ENCODE measurements around the gene PRR36. TPM values are rescaled to one million over a fixed set of nuclear protein-coding genes. Genes with fewer than 3 reads are reported as not detected.

Gene PRR36
- total RNA-seq, 1 donor from 2014 or later, result 0.05 TPM

GRCh38 chr19:7829166-7829520 lies 45.0 kb downstream of the PRR36 start:
- H3K36me3 Mint-ChIP-seq (ENCODE audit: low read depth), result no peaks in the 10 kb centered on the region
- peak overlapping the region; percentile 69 for H3K27ac Mint-ChIP-seq
- peaks cover 15% of the 10 kb centered on the region for H3K27me3 Mint-ChIP-seq (ENCODE audit: insufficient read depth)
- intact Hi-C loops (cut with micrococcal nuclease), result loop anchor here (1.0 kb wide), 10 partner anchors 22 to 434 kb away; partner anchors contain the start of genes MAP2K7, PNPLA6, SNAPC2 and TIMM44
- peaks cover 21% of the 10 kb centered on the region for H3K4me1 Mint-ChIP-seq (ENCODE audit: low read depth)
- H3K4me3 Mint-ChIP-seq, result peak overlapping the region; percentile 82
- DNase-seq (ENCODE audit: low spot score), result no peak
- H3K9me3 Mint-ChIP-seq, result no peaks in the 10 kb centered on the region

GRCh38 chr19:7823686-7824301 lies 50.4 kb downstream of the PRR36 start:
- no peak for DNase-seq (ENCODE audit: low spot score)
- Mint-ChIP-seq H3K4me1 (ENCODE audit: low read depth) (peaks cover 7% of the 10 kb centered on the region), H3K27ac (no peak overlapping the region), H3K27me3 (ENCODE audit: insufficient read depth) (peaks cover 31% of the 10 kb centered on the region), H3K9me3 (peaks cover 8% of the 10 kb centered on the region), H3K4me3 (no peak overlapping the region), H3K36me3 (ENCODE audit: low read depth) (no peaks in the 10 kb centered on the region)
- intact Hi-C loops (cut with micrococcal nuclease), result no loop called here

- Mint-ChIP-seq H3K27ac (no peak overlapping the region), H3K27me3 (ENCODE audit: insufficient read depth) (peaks cover 31% of the 10 kb centered on the region), H3K4me1 (ENCODE audit: low read depth) (peaks cover 6% of the 10 kb centered on the region), H3K36me3 (ENCODE audit: low read depth) (no peaks in the 10 kb centered on the region), H3K4me3 (no peak overlapping the region), H3K9me3 (peaks cover 13% of the 10 kb centered on the region)
- intact Hi-C loops (cut with micrococcal nuclease), result no loop called here
- DNase-seq (ENCODE audit: low spot score), result no peak
Measured at GRCh38 chr19:7822910-7823515, 51.2 kb downstream of the PRR36 start.

- DNase-seq (ENCODE audit: low spot score), result no peak
- H3K27ac Mint-ChIP-seq, result no peak overlapping the region
- peaks cover 27% of the 10 kb centered on the region for H3K9me3 Mint-ChIP-seq
- intact Hi-C loops (cut with micrococcal nuclease), result no loop called here
- H3K4me3 Mint-ChIP-seq, result no peak overlapping the region
- H3K4me1 Mint-ChIP-seq (ENCODE audit: low read depth), result peaks cover 11% of the 10 kb centered on the region
- peaks cover 23% of the 10 kb centered on the region for H3K27me3 Mint-ChIP-seq (ENCODE audit: insufficient read depth)
- H3K36me3 Mint-ChIP-seq (ENCODE audit: low read depth), result no peaks in the 10 kb centered on the region
Measured at GRCh38 chr19:7820588-7820987, 53.6 kb downstream of the PRR36 start.

GRCh38 chr19:7819337-7819736 lies 54.9 kb downstream of the PRR36 start:
- Mint-ChIP-seq H3K4me1 (ENCODE audit: low read depth) (peaks cover 19% of the 10 kb centered on the region), H3K27ac (no peak overlapping the region), H3K9me3 (peaks cover 27% of the 10 kb centered on the region), H3K36me3 (ENCODE audit: low read depth) (no peaks in the 10 kb centered on the region), H3K4me3 (no peak overlapping the region), H3K27me3 (ENCODE audit: insufficient read depth) (peaks cover 22% of the 10 kb centered on the region)
- no peak for DNase-seq (ENCODE audit: low spot score)
- intact Hi-C loops (cut with micrococcal nuclease), result no loop called here

GRCh38 chr19:7818806-7819205 lies 55.4 kb downstream of the PRR36 start:
- Mint-ChIP-seq H3K27me3 (ENCODE audit: insufficient read depth) (peaks cover 22% of the 10 kb centered on the region), H3K9me3 (peaks cover 30% of the 10 kb centered on the region), H3K27ac (no peak overlapping the region), H3K4me1 (ENCODE audit: low read depth) (peaks cover 19% of the 10 kb centered on the region), H3K36me3 (ENCODE audit: low read depth) (no peaks in the 10 kb centered on the region), H3K4me3 (no peak overlapping the region)
- DNase-seq (ENCODE audit: low spot score), result no peak
- intact Hi-C loops (cut with micrococcal nuclease), result no loop called here

Other genes with a start within 250 kb of the PRR36 start
- 50.7 and 51.2 TPM in 2 replicates for gene XAB2, start 244.8 kb downstream of the PRR36 start, total RNA-seq
- 88.5 and 93.4 TPM in 2 replicates for gene PET100, start 244.6 kb downstream of the PRR36 start, total RNA-seq
- 0.34 and 1.4 TPM in 2 replicates for gene PCP2, start 240.7 kb downstream of the PRR36 start, total RNA-seq
- gene STXBP2, start 237.3 kb downstream of the PRR36 start, total RNA-seq, result 101 and 102 TPM in 2 replicates
- not detected in 2 replicates for gene RETN, start 205.3 kb downstream of the PRR36 start, total RNA-seq
- gene MCEMP1, start 197.3 kb downstream of the PRR36 start, total RNA-seq, result not detected in 2 replicates
- 72.2 and 86.8 TPM in 2 replicates for gene TRAPPC5, start 193.6 kb downstream of the PRR36 start, total RNA-seq
- gene FCER2, start 172.3 kb downstream of the PRR36 start, total RNA-seq, result not detected in 2 replicates
- not detected in 2 replicates for gene CLEC4G, start 142.3 kb downstream of the PRR36 start, total RNA-seq
- not detected in 2 replicates for gene CD209, start 126.9 kb downstream of the PRR36 start, total RNA-seq
- gene CLEC4M, start 111.1 kb downstream of the PRR36 start, total RNA-seq, result not detected in 2 replicates
- 4.4 TPM in 2 replicates for gene EVI5L, start 44.2 kb downstream of the PRR36 start, total RNA-seq
- gene LRRC8E, start 14.1 kb upstream of the PRR36 start, total RNA-seq, result not detected in 2 replicates
- 47.6 and 51.9 TPM in 2 replicates for gene MAP2K7, start 29.5 kb upstream of the PRR36 start, total RNA-seq
- 6.9 and 7.5 TPM in 2 replicates for gene TGFBR3L, start 40.4 kb upstream of the PRR36 start, total RNA-seq
- 21.3 and 22.4 TPM in 2 replicates for gene SNAPC2, start 45.9 kb upstream of the PRR36 start, total RNA-seq
- gene CTXN1, start 51.7 kb upstream of the PRR36 start, total RNA-seq, result 1.9 and 2.6 TPM in 2 replicates
- gene TIMM44, start 69.3 kb upstream of the PRR36 start, total RNA-seq, result 114 and 120 TPM in 2 replicates
- 182 and 186 TPM in 2 replicates for gene ELAVL1, start 131.3 kb upstream of the PRR36 start, total RNA-seq
- not detected in 2 replicates for gene CCL25, start 178.4 kb upstream of the PRR36 start, total RNA-seq

All from activated T-helper 1 cell treated with anti-CD3 and anti-CD28 coated beads, Interleukin-12 subunit alpha, Interleukin-12 subunit beta, Interleukin-2, Interleukin-4 antibody, amounts not matched to agents 30 ng/mL and 10 ng/mL and 1 ng/mL, durations not matched to agents 14 hours and 24 hours and 36 hours (primary cell).